Measurements from ENCODE around the gene KLHDC8A.

KLHDC8A gene

GRCh38 chr1:205324781-205325180 is 31.9 kb downstream of the KLHDC8A start:
- FAIRE-seq = no peak
- DNase-seq (ENCODE audit: extremely low spot score, insufficient read length, low read depth) = no peak

DNA sequence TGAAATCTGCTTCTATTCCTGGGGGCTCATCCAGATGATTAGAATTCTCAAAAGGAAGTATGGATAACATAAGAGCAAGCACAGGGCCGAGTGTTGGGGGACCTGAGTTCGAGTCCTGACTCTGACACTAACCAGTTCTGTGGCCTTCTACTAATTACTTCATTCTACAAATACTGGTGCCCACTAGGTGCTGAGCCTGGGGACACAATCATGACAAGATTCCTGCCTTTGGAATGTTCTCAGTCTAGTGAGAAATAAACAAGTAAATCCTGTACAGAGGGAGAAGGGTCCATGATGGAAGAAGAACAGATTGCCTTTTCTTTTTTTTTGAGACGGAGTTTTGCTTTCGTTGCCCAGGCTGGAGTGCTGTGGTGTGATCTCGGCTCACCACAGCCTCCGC is 32.9 kb downstream of the KLHDC8A start:
- DNase-seq (ENCODE audit: extremely low spot score, insufficient read length, low read depth) = no peak
- FAIRE-seq = no peak

GRCh38 chr1:205321959-205322283 is 34.8 kb downstream of the KLHDC8A start:
- FAIRE-seq (no peak), DNase-seq (ENCODE audit: extremely low spot score, insufficient read length, low read depth) (no peak)

- FAIRE-seq (no peak), DNase-seq (ENCODE audit: extremely low spot score, insufficient read length, low read depth) (no peak)
These were observed 35.4 kb downstream of the KLHDC8A start, which contains the start of gene NUAK2 for GRCh38 chr1:205321162-205321958. Gene NUAK2, minus strand, starts transcription at chr1:205321745. Its CDS starts 117 bp downstream, at chr1:205321628.

- no peak for DNase-seq (ENCODE audit: extremely low spot score, insufficient read length, low read depth)
- no peak for FAIRE-seq
These were observed 37.4 kb downstream of the KLHDC8A start for GRCh38 chr1:205319081-205320018.

GRCh38 chr1:205318231-205318991 is 38.3 kb downstream of the KLHDC8A start:
- FAIRE-seq = no peak
- DNase-seq (ENCODE audit: extremely low spot score, insufficient read length, low read depth) = no peak

GRCh38 chr1:205317311-205317917 is 39.3 kb downstream of the KLHDC8A start:
- DNase-seq (ENCODE audit: extremely low spot score, insufficient read length, low read depth) (no peak), FAIRE-seq (no peak)

DNA sequence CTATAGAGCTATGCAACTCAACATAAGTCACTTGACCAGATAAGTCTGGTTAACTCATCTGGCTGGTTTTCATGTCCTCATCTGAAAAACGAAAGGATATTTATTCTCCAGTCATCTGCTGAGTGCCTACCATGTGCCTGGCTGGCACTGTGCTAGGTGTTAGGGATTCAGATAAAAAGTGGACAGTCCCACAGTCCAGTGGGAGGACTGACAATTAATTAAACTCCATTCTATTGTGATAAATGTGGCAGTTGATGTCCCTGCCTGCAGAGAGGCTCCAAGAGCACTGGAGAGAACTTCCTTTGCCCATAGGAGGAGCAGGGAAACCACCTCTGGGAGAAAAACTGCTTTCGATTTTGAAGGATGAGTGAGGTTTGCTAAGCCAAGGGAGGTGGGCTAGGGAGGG is 40.6 kb downstream of the KLHDC8A start:
- DNase-seq (ENCODE audit: extremely low spot score, insufficient read length, low read depth) = no peak
- FAIRE-seq = no peak

- FAIRE-seq (no peak), DNase-seq (ENCODE audit: extremely low spot score, insufficient read length, low read depth) (no peak)
These were observed 41.6 kb downstream of the KLHDC8A start for GRCh38 chr1:205315008-205315618.

DNA sequence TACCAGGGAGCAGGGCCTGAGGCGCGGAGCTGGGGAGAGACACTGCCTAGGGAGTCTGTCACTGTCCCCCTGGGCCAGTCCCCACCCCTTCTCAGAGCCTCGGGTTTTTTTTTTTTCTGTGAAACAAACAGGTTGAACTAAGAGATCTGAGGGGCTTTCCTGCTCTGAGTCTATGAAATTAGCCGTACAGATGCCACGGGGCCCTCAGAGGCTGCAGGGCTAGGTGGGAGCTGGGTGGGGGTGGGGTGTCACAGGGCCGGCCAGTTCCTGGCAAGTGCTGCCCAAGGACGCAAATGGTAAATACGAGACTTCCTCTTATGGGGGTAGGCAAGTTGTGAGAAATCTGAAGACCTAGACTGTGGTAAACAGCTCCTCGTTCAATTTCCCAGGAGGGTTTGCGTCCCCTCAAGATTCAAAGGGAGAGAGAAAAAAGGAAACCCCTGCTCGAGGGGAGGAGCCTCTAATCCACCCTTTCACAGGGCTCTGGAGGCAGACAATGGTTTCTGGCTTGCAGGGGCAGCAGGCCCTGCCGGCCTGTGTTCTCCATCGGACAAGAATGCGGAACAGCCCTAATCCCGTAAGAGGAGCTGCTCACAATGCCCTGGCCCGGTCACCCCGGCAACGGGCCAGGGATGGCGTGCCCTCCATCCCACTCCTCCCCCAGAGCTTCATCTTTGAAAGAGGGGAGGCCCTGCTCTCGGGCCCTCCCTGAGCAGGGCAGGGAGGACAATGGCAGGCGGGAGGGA is 43.0 kb downstream of the KLHDC8A start:
- no peak for DNase-seq (ENCODE audit: extremely low spot score, insufficient read length, low read depth)

DNA sequence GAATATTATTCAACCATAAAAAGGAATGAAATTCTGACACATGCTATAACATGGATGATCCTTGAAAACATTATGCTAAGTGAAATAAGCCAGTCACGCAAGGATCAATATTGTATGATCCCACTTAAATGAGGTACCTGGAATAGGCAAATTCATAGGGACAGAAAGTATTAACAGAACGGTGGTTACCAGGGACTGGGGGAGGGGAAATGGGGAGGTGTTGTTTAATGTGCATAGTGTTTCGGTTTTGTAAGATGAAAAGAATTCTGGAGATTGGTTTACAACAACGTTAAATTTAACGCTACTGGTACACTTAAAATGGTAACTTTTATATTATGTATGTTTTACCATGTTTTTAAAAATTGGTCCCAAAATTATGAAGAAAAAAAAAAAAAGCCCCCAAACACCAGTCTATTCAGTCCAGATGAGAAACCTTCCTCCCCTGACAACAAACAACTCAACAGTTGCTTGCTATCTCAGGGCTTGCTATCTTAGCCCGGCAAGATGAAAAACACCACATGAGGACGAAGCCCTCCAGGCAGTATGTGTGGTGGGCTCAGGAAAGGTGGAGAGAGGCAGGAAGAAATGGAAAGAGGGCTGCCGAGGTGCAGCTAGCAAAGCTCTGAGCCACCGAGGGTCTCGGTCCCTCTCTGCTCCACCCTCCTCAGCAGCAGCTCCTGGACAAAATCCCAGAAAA is 43.7 kb downstream of the KLHDC8A start:
- FAIRE-seq (no peak), DNase-seq (ENCODE audit: extremely low spot score, insufficient read length, low read depth) (no peak)

More for the DNA sequence above, 43.0 kb downstream of the KLHDC8A start:
- no peak for FAIRE-seq

DNA sequence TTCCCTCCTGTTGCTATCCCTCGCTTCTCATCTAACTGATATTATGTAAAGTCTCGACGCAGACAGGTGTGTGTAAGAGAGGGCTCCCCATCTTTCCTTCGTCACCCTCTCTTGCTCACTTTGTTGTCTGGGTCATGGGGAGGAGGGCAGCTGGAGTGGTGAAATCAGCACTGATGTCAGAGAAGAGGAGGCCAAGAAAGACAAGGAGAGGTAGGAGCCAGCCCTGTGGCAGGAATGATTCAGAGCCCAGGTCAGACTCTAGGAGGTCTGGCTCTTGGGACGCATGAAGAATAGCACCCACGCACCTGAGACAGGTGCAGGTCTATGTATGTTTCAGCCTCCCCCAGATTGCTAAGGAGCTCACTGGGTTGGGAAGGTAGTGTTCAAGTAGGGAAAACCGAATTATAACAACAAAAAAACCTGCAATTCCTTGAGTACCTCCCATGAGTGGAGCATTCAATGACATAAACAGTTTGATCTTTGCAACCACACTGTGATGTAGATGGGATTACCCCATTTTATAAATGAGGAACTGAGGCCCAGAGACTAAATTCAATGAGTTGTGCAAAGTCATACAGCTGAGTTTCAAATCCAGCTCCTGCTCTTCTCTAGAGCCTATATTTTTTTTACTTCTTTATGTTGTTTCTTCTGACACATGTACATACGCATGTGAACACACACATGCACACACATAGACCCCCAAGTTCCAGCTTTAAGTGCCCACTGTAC is 45.6 kb downstream of the KLHDC8A start:
- DNase-seq (ENCODE audit: extremely low spot score, insufficient read length, low read depth) (no peak), FAIRE-seq (no peak)

GRCh38 chr1:205309741-205310140 is 47.0 kb downstream of the KLHDC8A start:
- no peak for FAIRE-seq

DNA sequence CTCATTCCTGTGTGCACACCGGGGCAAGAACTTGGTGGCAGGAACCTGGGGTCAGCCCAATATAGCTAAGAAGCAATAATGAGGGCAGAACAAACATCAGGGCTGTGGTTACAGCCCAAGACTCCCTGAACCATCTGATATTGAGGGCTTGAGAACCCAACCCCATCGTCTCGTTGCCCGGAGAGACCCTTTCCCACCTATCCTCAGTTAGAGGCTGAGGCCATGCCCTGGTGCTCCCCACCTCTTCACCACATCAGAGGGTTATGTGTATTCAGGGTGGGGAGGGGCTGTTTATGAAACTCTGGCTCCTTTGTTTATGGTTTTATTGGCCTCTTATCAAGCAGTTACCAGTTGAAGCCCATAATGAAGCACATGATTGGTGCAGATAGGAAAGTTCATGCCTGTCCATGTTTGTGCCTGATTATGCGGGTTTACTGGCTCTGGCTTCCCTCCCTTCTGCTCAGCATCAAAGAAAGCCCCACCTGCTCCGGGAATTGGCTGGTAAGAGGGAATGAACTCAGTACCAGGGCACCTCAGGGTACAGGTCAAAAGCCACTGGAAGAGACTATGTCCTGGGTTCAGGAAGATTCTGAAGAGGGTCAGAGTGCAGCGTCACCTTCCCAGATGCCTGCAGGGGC is 49.7 kb downstream of the KLHDC8A start:
- DNase-seq (ENCODE audit: extremely low spot score, insufficient read length, low read depth) (no peak), FAIRE-seq (no peak)

More at GRCh38 chr1:205309741-205310140, 47.0 kb downstream of the KLHDC8A start:
- DNase-seq (ENCODE audit: extremely low spot score, insufficient read length, low read depth) = no peak

- FAIRE-seq (no peak), DNase-seq (ENCODE audit: extremely low spot score, insufficient read length, low read depth) (no peak)
These were observed 52.0 kb downstream of the KLHDC8A start for GRCh38 chr1:205304695-205305070.

DNA sequence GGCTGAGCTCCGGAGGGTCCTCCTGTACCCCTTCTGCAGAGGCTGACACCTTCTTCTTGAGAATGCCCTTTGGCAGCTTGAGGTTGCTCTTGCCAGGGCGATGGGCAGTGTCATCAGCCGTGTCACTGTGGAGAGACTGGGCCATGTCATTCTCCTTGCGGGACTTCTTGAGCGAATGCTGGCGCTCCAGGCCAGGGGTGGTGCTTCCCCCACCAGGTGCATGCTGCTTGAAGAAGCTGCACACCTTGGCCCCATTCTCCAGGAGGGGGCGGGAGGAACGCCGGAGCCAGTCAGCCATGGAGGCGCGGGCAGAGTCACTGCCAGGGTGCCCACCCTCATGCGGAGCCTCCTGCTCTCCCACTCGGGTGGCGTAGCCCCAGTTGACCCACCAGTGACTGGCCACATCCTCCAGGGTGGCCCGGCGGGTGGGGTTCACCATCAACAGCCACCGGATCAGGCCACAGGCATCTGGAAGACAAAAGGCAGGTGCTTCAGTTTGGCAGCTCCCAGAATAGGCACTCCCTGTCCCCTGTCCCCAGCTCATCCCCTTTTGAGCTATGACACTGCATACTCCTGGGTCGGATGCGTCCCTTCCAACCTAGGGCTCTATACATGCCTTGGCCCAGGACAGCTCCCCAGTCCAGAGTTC is 52.6 kb downstream of the KLHDC8A start:
- DNase-seq (ENCODE audit: extremely low spot score, insufficient read length, low read depth) (no peak), FAIRE-seq (no peak)
